OCI-LY7 (cell line): ENCODE data around the gene DSCAM. TPM values are rescaled to one million over a fixed set of nuclear protein-coding genes. Genes with fewer than 3 reads are reported as not detected.
"Not testable (repeated sequence)": the region's sequence is repeated elsewhere in the genome, so short reads cannot be mapped to it uniquely, and the experiment has no call there.

Experiments
- BruUV-seq: library from RNA; stranded (reverse); fragments of 400-500 nt; replicated peaks from 2 replicates; lab custom pipeline; 2021; lab: Mats Ljungman, UMichigan
- CTCF ChIA-PET: fragments of 300-600 bp; sonication (Branson Sonifier 250); formaldehyde crosslinking; loops from one replicate; lab custom pipeline; 2022; ENCODE audit warnings: antibody characterized with exemption; ENCODE audit not compliant: unreplicated experiment; lab: Charles Lee
- POLR2A ChIA-PET: fragments of 300-600 bp; sonication (Branson Sonifier 250); formaldehyde crosslinking; loops from one replicate; lab custom pipeline; 2022; ENCODE audit warnings: antibody characterized with exemption; lab: Charles Lee
- DNase-seq: peaks from one replicate; pipeline ENCODE4 v3.0.0-alpha.2; 2015; ENCODE audit warnings: low spot score
- H2AFZ ChIP-seq: fragments of 200-600 bp; sonication (generic), shearing (Covaris generic); 2 replicates; pipeline ENCODE4 v1.6.1; 2014; ENCODE audit warnings: mild to moderate bottlenecking, antibody characterized with exemption, low read length, moderate library complexity
- H3K27ac ChIP-seq: fragments of 200-600 bp; sonication (generic); 2 replicates; pipeline ENCODE4 v1.5.1; 2014; ENCODE audit warnings: mixed run types, low read depth, mild to moderate bottlenecking, moderate library complexity, low read length, inconsistent platforms; ENCODE audit not compliant: poor library complexity, severe bottlenecking
- H3K36me3 ChIP-seq: fragments of 200-600 bp; sonication (generic); 2 replicates; pipeline ENCODE4 v1.6.1; 2014; ENCODE audit warnings: mild to moderate bottlenecking, antibody characterized with exemption, low read length, moderate library complexity, mixed read lengths; ENCODE audit not compliant: insufficient read depth
- H3K4me1 ChIP-seq: fragments of 200-600 bp; sonication (generic); 2 replicates; pipeline ENCODE4 v1.5.1; 2014; ENCODE audit warnings: mild to moderate bottlenecking, low read length; ENCODE audit not compliant: insufficient read depth, poor library complexity, severe bottlenecking
- H3K4me2 ChIP-seq: fragments of 200-600 bp; sonication (generic); 2 replicates; pipeline ENCODE4 v1.6.1; 2014; ENCODE audit warnings: mild to moderate bottlenecking, low read length
- H3K4me3 ChIP-seq: fragments of 200-600 bp; sonication (generic); 2 replicates; pipeline ENCODE4 v1.5.1; 2014; ENCODE audit warnings: mild to moderate bottlenecking, low read depth, low read length; ENCODE audit not compliant: poor library complexity, severe bottlenecking
- H3K79me2 ChIP-seq: fragments of 200-600 bp; sonication (generic); 2 replicates; pipeline ENCODE4 v1.6.1; 2016; ENCODE audit warnings: low read depth, mild to moderate bottlenecking, low read length, moderate library complexity, mixed read lengths; ENCODE audit not compliant: insufficient read depth
- H3K9me2 ChIP-seq: fragments of 200-600 bp; sonication (generic); 2 replicates; pipeline ENCODE4 v1.6.1; 2016; ENCODE audit warnings: mild to moderate bottlenecking, low read length, mixed read lengths; ENCODE audit not compliant: insufficient read depth
- H3K9me3 ChIP-seq: fragments of 200-600 bp; sonication (generic); 2 replicates; pipeline ENCODE4 v1.6.1; 2014; ENCODE audit warnings: mild to moderate bottlenecking, mixed run types, low read length, mixed read lengths
- H4K20me1 ChIP-seq: fragments of 200-600 bp; sonication (generic); 2 replicates; pipeline ENCODE4 v1.6.1; 2014; ENCODE audit warnings: mild to moderate bottlenecking, antibody characterized with exemption, low read length, moderate library complexity, mixed read lengths; ENCODE audit not compliant: insufficient read depth
- CTCF ChIP-seq: fragments of 200-600 bp; sonication (generic); conservative IDR thresholded peaks from 2 replicates; pipeline ENCODE4 v1.5.1; 2014; ENCODE audit warnings: mild to moderate bottlenecking, antibody characterized with exemption, low read length, moderate library complexity, mixed read lengths
- EZH2phosphoT487 ChIP-seq: fragments of 200-600 bp; sonication (generic); IDR thresholded peaks from 2 replicates; pipeline ENCODE4 v1.6.1; 2018; ENCODE audit warnings: low read depth, borderline replicate concordance, mild to moderate bottlenecking, mixed run types, antibody characterized with exemption, low read length, moderate library complexity, mixed read lengths
- intact Hi-C: fragments of 100-400 bp; cut with micrococcal nuclease; formaldehyde crosslinking; loops from one replicate; pipeline ENCODE4 v1.10.0; 2022; ENCODE audit not compliant: unreplicated experiment
- total RNA-seq, 2 experiments: library from RNA; depleted of rRNA in 1 of 2; stranded (reverse); fragments of >200 nt in 1 of 2; shearing (Covaris generic) in 1 of 2; gene quantifications; 2 replicates each; pipeline ENCODE4 v1.2.3, GENCODE V29; 2014 to 2022

The DSCAM gene
- total RNA-seq, 2 experiments from 2014 or later = not detected

- no peak overlapping the region for H3K4me3 ChIP-seq
- intact Hi-C loops = no loop called here
- DNase-seq = no peak
- H4K20me1 ChIP-seq = no peaks in the 10 kb centered on the region
- no peak for TF ChIP-seq EZH2phosphoT487
- no peak for TF ChIP-seq CTCF
- no peak overlapping the region for H2AFZ ChIP-seq
- ChIA-PET CTCF (no interaction called here), POLR2A (no interaction called here)
- H3K4me1 ChIP-seq = no peaks in the 10 kb centered on the region
- no peaks in the 10 kb centered on the region for H3K36me3 ChIP-seq
- no TSS peak for BruUV-seq
- no peak overlapping the region for H3K4me2 ChIP-seq
- no peak overlapping the region for H3K27ac ChIP-seq
- no peaks in the 10 kb centered on the region for H3K79me2 ChIP-seq
- no peaks in the 10 kb centered on the region for H3K9me3 ChIP-seq
- no peaks in the 10 kb centered on the region for H3K9me2 ChIP-seq
These were observed 817.1 kb downstream of the DSCAM start for GRCh38 chr21:40029888-40030287.

- H3K79me2 ChIP-seq, BruUV-seq, H3K4me2 ChIP-seq, H3K9me2 ChIP-seq, H3K9me3 ChIP-seq, H3K4me3 ChIP-seq, H2AFZ ChIP-seq, H4K20me1 ChIP-seq, H3K4me1 ChIP-seq, POLR2A ChIA-PET, CTCF ChIA-PET, H3K36me3 ChIP-seq, intact Hi-C loops, H3K27ac ChIP-seq, DNase-seq: not testable (repeated sequence)
These were observed 818.6 kb downstream of the DSCAM start for GRCh38 chr21:40028393-40028792.

- TF ChIP-seq CTCF (no peak), EZH2phosphoT487 (no peak)
- no peaks in the 10 kb centered on the region for H3K4me1 ChIP-seq
- H3K36me3 ChIP-seq = no peaks in the 10 kb centered on the region
- no peak overlapping the region for H3K27ac ChIP-seq
- H3K4me2 ChIP-seq = no peak overlapping the region
- no peak overlapping the region for H2AFZ ChIP-seq
- CTCF ChIA-PET = no interaction called here
- no TSS peak for BruUV-seq
- POLR2A ChIA-PET = interaction anchor here (0.6 kb wide), 2 partner anchors 82 to 200 kb away, joined by 3 read pairs; no protein-coding TSS in a partner anchor
- no peak for DNase-seq
- H3K4me3 ChIP-seq = no peak overlapping the region
- H3K9me2 ChIP-seq = no peaks in the 10 kb centered on the region
- intact Hi-C loops = no loop called here
- no peaks in the 10 kb centered on the region for H3K79me2 ChIP-seq
- H3K9me3 ChIP-seq = no peaks in the 10 kb centered on the region
- H4K20me1 ChIP-seq = no peaks in the 10 kb centered on the region
These were observed 825.2 kb downstream of the DSCAM start for GRCh38 chr21:40021558-40022351.
